AG10803 (cell line): ENCODE measurements around the gene UNC5B.

Experiments
- DNase-seq: peaks from one replicate; pipeline ENCODE4 v3.0.0; 2010; ENCODE audit warnings: low read depth
- H3K4me3 ChIP-seq: 2 replicates; pipeline ENCODE4 v1.5.1; 2011; ENCODE audit warnings: mild to moderate bottlenecking, low read length, control low read depth
- TF ChIP-seq, protein P1 (sequence below): conservative IDR thresholded peaks from 2 replicates; pipeline ENCODE4 v1.5.1; 2011; ENCODE audit warnings: mild to moderate bottlenecking, low read length, control low read depth, inconsistent platforms

The UNC5B gene

DNA sequence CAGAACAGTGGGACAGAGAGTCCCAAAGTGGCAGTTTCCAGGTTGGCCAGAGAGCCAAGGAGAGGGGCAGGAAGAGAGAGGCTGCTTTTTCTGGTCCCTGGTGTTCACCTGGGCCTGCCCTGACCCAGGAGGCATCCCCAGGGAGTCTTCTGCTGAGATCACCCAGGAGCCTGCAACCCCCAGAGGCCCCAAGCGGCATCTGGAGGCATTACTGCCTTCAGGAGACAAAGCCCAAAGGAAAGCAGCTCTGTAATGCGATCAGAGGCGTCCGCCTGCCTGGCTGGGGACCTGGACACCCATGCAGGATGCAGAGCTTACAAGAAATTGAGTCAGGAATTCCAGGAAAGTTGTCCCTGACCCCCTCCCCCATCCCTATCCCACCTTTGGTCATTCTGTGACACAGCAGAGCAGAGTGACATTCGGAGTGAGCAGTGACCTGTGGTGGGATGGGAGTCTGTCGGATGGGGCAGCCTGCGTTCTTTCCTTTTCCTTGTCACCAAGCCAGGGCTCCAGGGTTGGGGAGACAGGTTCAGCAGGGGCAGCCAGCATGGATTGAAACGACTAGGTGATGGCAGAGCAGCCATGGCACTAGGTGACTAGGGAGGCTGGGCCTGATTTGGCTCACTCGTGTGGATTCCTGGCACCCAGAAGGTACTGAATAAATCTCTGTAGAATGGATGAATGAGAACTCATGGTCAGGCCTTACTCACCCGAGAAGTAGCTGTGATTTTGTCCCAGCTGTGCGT, 10.4 kb downstream of the UNC5B start:
- TF ChIP-seq, protein P1, sequence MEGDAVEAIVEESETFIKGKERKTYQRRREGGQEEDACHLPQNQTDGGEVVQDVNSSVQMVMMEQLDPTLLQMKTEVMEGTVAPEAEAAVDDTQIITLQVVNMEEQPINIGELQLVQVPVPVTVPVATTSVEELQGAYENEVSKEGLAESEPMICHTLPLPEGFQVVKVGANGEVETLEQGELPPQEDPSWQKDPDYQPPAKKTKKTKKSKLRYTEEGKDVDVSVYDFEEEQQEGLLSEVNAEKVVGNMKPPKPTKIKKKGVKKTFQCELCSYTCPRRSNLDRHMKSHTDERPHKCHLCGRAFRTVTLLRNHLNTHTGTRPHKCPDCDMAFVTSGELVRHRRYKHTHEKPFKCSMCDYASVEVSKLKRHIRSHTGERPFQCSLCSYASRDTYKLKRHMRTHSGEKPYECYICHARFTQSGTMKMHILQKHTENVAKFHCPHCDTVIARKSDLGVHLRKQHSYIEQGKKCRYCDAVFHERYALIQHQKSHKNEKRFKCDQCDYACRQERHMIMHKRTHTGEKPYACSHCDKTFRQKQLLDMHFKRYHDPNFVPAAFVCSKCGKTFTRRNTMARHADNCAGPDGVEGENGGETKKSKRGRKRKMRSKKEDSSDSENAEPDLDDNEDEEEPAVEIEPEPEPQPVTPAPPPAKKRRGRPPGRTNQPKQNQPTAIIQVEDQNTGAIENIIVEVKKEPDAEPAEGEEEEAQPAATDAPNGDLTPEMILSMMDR, result no peak
- no peak overlapping the region for H3K4me3 ChIP-seq
- DNase-seq, result peak; percentile 70

DNA sequence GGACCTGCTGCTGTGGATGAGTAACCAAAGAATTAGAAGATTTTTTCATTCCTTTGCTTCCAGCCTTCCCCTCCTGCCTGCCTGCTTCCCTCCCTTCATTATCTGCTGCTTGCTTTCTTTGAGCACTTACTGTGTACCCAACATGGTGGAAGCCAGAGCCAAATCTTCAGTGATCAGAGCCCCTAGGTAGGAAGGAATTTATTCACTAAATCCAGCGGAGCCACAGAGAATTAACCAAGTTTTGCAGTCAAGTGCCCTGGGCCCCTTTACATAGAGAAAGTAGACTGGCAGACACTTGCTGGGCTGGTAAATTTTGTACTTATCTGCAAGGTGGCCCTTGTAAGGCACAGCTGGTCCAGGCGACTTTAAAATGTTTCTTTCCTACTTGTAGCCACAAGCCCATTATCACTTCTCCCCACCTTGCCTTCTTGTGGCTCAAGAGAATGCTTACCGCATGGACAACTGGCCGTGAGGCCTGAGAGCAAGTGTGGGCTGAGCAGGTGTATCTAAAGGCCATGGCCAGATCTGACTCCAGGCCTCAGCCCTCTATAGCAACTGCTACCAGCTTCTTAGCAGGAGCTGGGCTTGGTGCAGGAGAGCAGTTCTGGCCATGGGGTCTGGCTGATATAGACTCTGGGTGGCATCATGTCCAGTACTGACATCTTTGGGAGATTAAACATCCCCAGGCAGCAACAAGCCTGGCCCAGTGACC, 11.1 kb downstream of the UNC5B start:
- DNase-seq, result no peak
- TF ChIP-seq, protein P1, result no peak
- no peak overlapping the region for H3K4me3 ChIP-seq

DNA sequence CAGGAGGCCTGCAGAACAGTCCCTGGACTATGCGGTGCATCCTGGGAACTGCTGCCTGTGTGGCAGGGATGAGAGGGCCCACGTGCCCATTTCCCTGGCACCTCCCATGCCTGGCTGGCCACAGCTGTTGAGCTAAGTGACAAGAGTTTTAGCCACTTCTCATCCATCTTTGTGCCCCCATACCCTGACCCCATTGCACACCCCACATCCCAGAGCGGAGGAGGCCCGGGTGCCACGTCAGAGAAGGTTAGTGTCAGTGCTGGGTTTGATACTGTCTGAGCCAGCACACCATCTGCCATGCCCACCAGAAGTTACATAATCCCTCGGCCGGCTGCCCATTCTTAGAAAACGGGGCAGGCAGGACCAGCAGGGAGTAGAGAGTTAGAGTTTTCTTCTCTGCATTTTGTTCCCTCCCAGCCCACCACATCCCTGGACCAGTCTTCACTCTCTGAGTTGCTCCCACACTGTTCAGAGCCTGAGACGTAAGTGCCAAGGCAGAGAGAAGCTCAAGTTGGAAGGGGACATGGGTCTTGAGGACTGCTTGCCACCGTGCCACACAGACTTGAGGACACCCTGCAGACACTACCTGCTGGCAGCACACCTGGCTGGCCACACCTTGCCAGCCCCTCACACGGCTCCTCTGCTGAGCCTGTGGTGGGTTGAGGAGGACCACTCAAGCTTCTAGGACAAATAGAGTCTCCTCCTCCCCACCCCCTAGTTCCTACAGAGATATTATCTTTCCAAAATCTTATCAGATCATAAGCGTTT, 13.1 kb downstream of the UNC5B start:
- no peak overlapping the region for H3K4me3 ChIP-seq
- TF ChIP-seq, protein P1, result no peak
- no peak for DNase-seq

DNA sequence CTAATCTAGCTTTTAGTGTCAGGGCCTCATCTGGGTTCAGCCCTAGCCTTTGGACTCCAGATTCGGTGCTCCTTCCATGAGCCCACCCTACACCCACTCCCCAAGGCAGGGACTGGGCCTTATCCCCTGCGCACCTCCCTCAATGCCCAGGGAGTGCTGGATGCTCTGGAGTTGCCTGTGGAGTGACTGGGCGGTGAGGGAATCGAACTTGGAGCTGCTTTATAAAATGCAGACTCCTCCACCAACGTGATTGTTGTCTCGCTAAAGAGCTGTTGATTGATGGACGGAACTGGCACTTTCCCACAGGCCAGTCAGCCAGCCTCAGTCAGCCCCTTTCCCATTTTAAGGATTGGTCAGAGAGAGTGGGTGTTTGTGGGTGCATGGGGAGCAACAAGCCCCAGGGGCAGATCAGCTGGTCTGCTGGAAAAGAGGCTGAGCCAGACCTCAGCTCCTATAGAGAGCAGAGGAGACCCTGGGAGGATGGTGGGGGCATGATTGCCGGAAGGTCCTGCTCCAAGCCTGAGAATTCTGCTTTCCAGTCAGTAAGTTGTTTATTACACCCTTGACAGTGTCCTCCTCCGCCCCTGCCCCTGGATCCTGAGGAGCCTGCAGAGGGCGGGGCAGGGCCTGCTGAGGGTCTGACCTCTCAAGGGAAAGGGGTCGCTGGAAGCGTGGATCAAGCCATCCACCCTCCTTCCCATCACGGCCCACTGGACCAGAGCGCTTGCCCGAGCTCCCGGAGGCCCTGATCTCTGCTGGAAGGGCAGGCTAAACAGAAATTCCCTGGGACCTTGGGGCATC, 16.7 kb downstream of the UNC5B start:
- no peak for DNase-seq
- TF ChIP-seq, protein P1, result no peak
- no peak overlapping the region for H3K4me3 ChIP-seq

DNA sequence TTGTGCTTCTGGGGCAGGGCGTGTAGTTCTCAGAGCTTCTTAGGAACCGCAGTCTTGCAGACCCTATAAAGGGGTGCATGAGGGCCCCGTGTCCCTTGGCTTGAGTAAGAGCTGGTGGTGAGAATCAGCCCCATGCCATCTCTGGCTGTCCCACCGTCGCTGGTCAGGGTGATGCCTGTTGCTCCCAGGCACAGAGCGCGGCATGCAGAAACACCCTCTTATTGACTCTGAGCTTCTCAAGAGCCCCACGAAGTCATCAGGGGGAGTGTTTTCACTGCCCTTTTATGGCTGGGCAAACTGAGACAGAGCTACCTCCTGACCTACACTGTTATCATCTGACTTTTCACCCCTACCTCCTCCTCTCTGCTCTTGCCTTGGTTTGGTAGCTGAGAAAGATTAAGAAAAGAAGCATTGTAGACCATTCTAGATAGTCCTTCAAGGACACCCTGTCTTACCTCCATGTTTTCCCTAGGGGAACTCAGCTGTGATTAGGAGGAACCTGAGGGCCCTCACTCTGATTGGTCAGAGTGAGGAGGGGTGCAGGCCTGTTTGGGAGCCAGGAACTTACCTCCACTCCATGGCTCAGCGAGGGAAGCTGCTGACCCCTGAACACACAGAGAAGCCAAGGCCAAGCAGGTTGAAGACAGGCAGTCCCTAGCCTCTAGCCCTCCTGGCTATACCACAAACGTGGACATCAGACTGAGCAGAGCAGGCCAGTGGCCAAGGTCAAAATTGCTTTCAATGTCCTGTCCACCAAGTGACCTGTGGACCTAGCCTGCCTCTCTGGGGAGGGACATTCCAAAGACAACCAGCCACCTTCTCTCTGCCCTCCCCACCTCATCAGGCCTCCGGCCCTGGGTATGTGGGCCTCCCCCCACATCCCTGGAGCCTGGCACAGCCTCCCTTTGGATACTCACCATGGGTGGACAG, 17.6 kb downstream of the UNC5B start:
- no peak for DNase-seq
- no peak overlapping the region for H3K4me3 ChIP-seq
- TF ChIP-seq, protein P1, result no peak

DNA sequence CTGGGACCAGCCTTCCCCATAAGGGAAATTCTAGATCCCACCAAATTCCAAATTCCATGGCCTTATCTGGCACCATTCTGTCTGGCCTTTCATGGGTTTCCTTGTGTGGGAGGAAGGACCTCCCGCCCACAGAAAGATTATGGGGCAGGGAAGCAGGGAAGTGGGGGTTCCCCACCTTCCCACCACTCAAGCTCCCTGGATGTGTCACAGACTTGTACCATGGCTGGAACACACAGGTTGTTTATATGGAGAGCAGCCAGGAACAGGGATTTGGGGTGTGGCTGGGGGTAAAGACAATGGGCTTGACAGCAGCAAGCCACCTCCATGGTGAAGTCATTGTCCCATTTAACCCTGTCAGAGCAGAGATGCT, 18.3 kb downstream of the UNC5B start:
- H3K4me3 ChIP-seq, result no peak overlapping the region
- no peak for DNase-seq
- TF ChIP-seq, protein P1, result no peak
